ENCODE data around the gene FUS. TPM values are rescaled to one million over a fixed set of nuclear protein-coding genes. Genes with fewer than 3 reads are reported as not detected.

The FUS gene
- total and polyA plus RNA-seq, 2 of the 13 experiments (the other 11 are each of a cell fraction or from before 2014, with no cell fraction given): 68.1 to 168 TPM

DNA sequence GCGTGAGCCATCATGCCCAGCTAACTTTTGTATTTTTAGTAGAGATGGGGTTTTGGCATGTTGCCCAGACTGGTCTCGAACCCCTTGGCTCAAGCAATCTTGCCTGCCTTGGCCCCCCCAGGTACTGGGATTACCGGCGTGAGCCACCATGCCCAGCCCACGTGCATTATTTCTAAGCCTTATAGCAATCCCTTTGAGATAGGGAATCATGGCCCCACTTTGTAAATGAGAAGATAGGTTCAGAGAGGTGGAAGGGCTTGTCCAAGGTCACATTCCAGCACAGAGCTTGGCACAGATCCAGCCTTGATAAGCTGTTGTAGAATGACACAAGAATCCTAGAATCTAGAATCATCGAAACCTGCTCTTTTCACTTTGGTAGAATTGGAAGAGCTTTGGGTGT lies 26.8 kb downstream of the FUS start (continued):
- TF ChIP-seq HNF4A (CRISPR knock-in tag; IDR thresholded peaks at IDR 0.05) (no peak), TBX2 (CRISPR knock-in tag; IDR thresholded peaks at IDR 0.05; ENCODE audit: borderline replicate concordance) (no peak), ZNF251 (CRISPR knock-in tag; IDR thresholded peaks at IDR 0.05) (no peak), ZNF260 (CRISPR knock-in tag; IDR thresholded peaks at IDR 0.05; ENCODE audit: borderline replicate concordance, low read depth) (no peak), ZNF180 (CRISPR knock-in tag; IDR thresholded peaks at IDR 0.05; ENCODE audit: borderline replicate concordance, low read depth) (no peak), STAG1 (CRISPR knock-in tag; IDR thresholded peaks at IDR 0.05) (no peak), KLF15 (CRISPR knock-in tag; IDR thresholded peaks at IDR 0.05; ENCODE audit: borderline replicate concordance) (no peak), ZMYM2 (CRISPR knock-in tag; IDR thresholded peaks at IDR 0.05) (no peak), KDM6A (CRISPR knock-in tag; IDR thresholded peaks at IDR 0.05; ENCODE audit: low read depth) (peak; percentile 21; the same call in 1 of the 2 replicates), SYNCRIP (IDR thresholded peaks at IDR 0.05; ENCODE audit: insufficient read depth, low read depth, low read length) (no peak), NCOA2 (CRISPR knock-in tag; IDR thresholded peaks at IDR 0.05) (peak; percentile 66; the same call in 1 of the 2 replicates), ZNF343 (CRISPR knock-in tag; IDR thresholded peaks at IDR 0.05) (no peak), ZNF17 (CRISPR knock-in tag; IDR thresholded peaks at IDR 0.05) (no peak), ZFX (CRISPR knock-in tag; IDR thresholded peaks at IDR 0.05; ENCODE audit: low read depth) (no peak; the same call in 1 of the 2 replicates), ZNF543 (CRISPR knock-in tag; IDR thresholded peaks at IDR 0.05) (no peak)
- TF ChIP-seq, protein P1, sequence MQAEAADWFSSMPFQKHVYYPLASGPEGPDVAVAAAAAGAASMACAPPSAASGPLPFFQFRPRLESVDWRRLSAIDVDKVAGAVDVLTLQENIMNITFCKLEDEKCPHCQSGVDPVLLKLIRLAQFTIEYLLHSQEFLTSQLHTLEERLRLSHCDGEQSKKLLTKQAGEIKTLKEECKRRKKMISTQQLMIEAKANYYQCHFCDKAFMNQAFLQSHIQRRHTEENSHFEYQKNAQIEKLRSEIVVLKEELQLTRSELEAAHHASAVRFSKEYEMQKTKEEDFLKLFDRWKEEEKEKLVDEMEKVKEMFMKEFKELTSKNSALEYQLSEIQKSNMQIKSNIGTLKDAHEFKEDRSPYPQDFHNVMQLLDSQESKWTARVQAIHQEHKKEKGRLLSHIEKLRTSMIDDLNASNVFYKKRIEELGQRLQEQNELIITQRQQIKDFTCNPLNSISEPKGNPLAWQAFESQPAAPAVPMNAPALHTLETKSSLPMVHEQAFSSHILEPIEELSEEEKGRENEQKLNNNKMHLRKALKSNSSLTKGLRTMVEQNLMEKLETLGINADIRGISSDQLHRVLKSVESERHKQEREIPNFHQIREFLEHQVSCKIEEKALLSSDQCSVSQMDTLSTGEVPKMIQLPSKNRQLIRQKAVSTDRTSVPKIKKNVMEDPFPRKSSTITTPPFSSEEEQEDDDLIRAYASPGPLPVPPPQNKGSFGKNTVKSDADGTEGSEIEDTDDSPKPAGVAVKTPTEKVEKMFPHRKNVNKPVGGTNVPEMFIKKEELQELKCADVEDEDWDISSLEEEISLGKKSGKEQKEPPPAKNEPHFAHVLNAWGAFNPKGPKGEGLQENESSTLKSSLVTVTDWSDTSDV (CRISPR knock-in tag; IDR thresholded peaks at IDR 0.05): no peak
- TF ChIP-seq, protein P2, sequence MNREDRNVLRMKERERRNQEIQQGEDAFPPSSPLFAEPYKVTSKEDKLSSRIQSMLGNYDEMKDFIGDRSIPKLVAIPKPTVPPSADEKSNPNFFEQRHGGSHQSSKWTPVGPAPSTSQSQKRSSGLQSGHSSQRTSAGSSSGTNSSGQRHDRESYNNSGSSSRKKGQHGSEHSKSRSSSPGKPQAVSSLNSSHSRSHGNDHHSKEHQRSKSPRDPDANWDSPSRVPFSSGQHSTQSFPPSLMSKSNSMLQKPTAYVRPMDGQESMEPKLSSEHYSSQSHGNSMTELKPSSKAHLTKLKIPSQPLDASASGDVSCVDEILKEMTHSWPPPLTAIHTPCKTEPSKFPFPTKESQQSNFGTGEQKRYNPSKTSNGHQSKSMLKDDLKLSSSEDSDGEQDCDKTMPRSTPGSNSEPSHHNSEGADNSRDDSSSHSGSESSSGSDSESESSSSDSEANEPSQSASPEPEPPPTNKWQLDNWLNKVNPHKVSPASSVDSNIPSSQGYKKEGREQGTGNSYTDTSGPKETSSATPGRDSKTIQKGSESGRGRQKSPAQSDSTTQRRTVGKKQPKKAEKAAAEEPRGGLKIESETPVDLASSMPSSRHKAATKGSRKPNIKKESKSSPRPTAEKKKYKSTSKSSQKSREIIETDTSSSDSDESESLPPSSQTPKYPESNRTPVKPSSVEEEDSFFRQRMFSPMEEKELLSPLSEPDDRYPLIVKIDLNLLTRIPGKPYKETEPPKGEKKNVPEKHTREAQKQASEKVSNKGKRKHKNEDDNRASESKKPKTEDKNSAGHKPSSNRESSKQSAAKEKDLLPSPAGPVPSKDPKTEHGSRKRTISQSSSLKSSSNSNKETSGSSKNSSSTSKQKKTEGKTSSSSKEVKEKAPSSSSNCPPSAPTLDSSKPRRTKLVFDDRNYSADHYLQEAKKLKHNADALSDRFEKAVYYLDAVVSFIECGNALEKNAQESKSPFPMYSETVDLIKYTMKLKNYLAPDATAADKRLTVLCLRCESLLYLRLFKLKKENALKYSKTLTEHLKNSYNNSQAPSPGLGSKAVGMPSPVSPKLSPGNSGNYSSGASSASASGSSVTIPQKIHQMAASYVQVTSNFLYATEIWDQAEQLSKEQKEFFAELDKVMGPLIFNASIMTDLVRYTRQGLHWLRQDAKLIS (CRISPR knock-in tag; IDR thresholded peaks at IDR 0.05): no peak
- TF ChIP-seq, protein P3, sequence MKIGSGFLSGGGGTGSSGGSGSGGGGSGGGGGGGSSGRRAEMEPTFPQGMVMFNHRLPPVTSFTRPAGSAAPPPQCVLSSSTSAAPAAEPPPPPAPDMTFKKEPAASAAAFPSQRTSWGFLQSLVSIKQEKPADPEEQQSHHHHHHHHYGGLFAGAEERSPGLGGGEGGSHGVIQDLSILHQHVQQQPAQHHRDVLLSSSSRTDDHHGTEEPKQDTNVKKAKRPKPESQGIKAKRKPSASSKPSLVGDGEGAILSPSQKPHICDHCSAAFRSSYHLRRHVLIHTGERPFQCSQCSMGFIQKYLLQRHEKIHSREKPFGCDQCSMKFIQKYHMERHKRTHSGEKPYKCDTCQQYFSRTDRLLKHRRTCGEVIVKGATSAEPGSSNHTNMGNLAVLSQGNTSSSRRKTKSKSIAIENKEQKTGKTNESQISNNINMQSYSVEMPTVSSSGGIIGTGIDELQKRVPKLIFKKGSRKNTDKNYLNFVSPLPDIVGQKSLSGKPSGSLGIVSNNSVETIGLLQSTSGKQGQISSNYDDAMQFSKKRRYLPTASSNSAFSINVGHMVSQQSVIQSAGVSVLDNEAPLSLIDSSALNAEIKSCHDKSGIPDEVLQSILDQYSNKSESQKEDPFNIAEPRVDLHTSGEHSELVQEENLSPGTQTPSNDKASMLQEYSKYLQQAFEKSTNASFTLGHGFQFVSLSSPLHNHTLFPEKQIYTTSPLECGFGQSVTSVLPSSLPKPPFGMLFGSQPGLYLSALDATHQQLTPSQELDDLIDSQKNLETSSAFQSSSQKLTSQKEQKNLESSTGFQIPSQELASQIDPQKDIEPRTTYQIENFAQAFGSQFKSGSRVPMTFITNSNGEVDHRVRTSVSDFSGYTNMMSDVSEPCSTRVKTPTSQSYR (CRISPR knock-in tag; IDR thresholded peaks at IDR 0.05; ENCODE audit: borderline replicate concordance): 0 out of 2 replicates have a peak, but pooled peaks have one; percentile 26
- TF ChIP-seq, protein P4, sequence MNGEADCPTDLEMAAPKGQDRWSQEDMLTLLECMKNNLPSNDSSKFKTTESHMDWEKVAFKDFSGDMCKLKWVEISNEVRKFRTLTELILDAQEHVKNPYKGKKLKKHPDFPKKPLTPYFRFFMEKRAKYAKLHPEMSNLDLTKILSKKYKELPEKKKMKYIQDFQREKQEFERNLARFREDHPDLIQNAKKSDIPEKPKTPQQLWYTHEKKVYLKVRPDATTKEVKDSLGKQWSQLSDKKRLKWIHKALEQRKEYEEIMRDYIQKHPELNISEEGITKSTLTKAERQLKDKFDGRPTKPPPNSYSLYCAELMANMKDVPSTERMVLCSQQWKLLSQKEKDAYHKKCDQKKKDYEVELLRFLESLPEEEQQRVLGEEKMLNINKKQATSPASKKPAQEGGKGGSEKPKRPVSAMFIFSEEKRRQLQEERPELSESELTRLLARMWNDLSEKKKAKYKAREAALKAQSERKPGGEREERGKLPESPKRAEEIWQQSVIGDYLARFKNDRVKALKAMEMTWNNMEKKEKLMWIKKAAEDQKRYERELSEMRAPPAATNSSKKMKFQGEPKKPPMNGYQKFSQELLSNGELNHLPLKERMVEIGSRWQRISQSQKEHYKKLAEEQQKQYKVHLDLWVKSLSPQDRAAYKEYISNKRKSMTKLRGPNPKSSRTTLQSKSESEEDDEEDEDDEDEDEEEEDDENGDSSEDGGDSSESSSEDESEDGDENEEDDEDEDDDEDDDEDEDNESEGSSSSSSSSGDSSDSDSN (CRISPR knock-in tag; IDR thresholded peaks at IDR 0.05): 0 out of 2 replicates have a peak, but pooled peaks have one; percentile 27

Measured in HepG2 (cell line).